ENCODE measurements around the gene MUS81. TPM values are rescaled to one million over a fixed set of nuclear protein-coding genes. Genes with fewer than 3 reads are reported as not detected.
A peak's percentile ranks its signal among the peaks of the same experiment; 100 is the strongest.

MUS81 gene
- total and polyA plus RNA-seq, 7 donors = 28.0 to 55.3 (median 32.8) TPM

DNA sequence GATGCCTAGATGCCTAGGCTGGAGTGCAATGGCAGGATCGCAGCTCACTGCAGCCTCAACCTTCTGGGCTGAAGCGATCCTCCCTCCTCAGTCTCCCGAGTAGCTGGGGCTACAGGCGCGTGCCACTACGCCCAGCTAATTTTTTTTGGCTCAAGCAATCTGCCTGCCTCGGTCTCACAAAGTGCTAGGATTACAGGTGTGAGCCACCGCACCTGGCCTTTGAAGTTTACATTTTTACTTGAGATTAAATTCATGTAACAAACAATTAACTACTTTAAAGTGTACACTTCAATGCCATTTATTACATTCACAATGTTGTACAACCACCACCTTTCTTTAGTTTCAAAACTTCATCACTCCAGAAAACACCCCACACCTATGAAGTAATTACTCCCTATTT lies 43.5 kb downstream of the MUS81 start:
- intact Hi-C loops (cut with DNase I) = no loop called here
- 73 to 80% (median 77%) methylated on average over 8 of the region's 8 CpGs for WGBS, 3 donors

DNA sequence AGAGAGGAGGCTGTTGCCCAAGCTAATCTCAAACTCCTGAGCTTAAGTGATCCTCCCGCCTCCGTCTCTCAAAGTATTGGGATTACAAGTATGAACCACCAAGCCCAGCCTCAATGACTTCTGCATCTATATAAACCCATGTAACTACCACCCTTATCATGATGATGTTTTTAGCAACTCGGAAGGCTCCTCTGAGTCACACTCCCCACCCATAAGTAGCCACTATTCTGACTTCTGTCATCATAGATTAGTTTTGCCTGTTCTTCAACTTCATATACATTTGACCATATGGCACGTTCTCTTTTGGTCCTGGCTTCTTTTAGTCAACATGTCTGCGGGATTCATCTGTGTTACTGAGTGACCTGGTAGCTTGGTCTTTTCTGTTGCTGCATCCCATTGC lies 46.4 kb downstream of the MUS81 start:
- intact Hi-C loops (cut with DNase I) = no loop called here
- Histone ChIP-seq H3K4me3 (no peak overlapping the region), H3K27me3 (ENCODE audit: insufficient read depth in 3 of 3, low read length in 2 of 3) (peaks cover 0 to 16% (median 0%) of the 10 kb centered on the region in 3 donors), H3K27ac (no peak overlapping the region), H3K4me1 (peaks cover 3% of the 10 kb centered on the region), H3K9me3 (no peaks in the 10 kb centered on the region), H3K36me3 (ENCODE audit: insufficient read depth in 1 of 2, low read depth in 1 of 2) (no peaks in the 10 kb centered on the region)
- DNase-seq (no peak), ATAC-seq (no peak)
- TF ChIP-seq CTCF (IDR thresholded peaks at IDR 0.05) = no peak
- 84 to 90% (median 88%) methylated on average over 5 of the region's 5 CpGs for WGBS, 3 donors

More for the DNA sequence above, 43.5 kb downstream of the MUS81 start:
- Histone ChIP-seq H3K9me3 (no peaks in the 10 kb centered on the region), H3K27ac (no peak overlapping the region), H3K36me3 (ENCODE audit: insufficient read depth in 1 of 2, low read depth in 1 of 2) (no peaks in the 10 kb centered on the region), H3K4me3 (no peak overlapping the region), H3K4me1 (no peaks in the 10 kb centered on the region), H3K27me3 (ENCODE audit: insufficient read depth in 3 of 3, low read length in 2 of 3) (peaks cover 0 to 8% (median 6%) of the 10 kb centered on the region in 3 donors)
- DNase-seq (no peak), ATAC-seq (no peak)
- no peak for TF ChIP-seq CTCF (IDR thresholded peaks at IDR 0.05)

GRCh38 chr11:65907878-65908277 lies 47.6 kb downstream of the MUS81 start:
- no peak for TF ChIP-seq CTCF (IDR thresholded peaks at IDR 0.05)
- Histone ChIP-seq H3K36me3 (ENCODE audit: insufficient read depth in 1 of 2, low read depth in 1 of 2) (no peaks in the 10 kb centered on the region), H3K9me3 (no peaks in the 10 kb centered on the region), H3K4me1 (peaks cover 11% of the 10 kb centered on the region), H3K4me3 (no peak overlapping the region), H3K27me3 (ENCODE audit: insufficient read depth in 3 of 3, low read length in 2 of 3) (peaks cover 0 to 17% (median 0%) of the 10 kb centered on the region in 3 donors), H3K27ac (no peak overlapping the region)
- intact Hi-C loops (cut with DNase I) = no loop called here
- WGBS, 3 donors = 80 to 81% (median 81%) methylated on average over 6 of the region's 6 CpGs
- ATAC-seq = no peak
- DNase-seq = no peak

DNA sequence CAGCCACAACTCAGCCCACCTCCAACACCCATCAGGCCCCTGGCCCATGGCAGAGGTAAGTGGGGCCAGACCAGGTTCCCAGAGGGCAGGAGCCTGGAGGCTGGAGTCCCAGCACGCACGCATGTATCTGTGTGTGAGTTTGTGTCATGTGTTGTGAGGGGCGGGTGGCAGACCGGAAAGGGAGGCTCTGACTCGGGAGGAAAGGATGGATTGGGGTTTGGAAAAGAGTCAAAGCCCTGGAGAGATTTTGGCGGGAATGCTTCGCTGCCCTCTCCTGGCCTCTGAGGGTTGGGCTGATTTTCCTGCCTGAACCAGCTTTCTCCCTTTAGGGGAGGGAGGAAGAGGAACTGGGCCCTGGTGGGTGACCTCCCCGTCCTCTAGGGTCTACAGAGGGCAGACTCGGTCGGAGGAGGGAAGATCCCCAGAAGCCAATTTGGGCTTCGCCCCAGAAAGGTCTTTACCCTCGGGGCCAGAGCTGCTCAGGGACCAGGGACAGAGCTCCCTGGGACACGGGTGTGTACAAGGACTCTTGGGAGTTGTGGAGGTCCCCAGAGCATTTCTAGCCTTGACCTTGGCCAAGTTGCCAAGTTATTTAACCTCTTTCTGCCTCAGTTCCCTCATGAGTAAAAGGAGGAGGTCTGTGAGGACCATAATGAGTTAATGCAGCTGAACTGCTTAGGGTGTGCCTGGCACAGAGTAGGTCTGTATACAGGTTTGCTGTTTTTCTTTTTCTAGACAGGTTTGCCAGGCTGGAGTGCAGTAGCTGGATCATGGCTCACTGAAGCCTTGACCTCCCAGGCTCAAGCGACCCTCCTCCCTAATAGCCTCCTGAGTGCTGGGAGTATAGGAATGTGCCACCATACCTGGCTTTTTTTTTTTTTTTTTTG lies 51.7 kb downstream of the MUS81 start:
- intact Hi-C loops (cut with DNase I) = no loop called here
- ATAC-seq = no peak

More for the DNA sequence above, 51.7 kb downstream of the MUS81 start:
- H3K36me3 ChIP-seq (ENCODE audit: insufficient read depth in 1 of 2, low read depth in 1 of 2) = peaks cover 0 to 3% of the 10 kb centered on the region in 2 donors
- no peak overlapping the region for H3K27ac ChIP-seq
- H3K4me3 ChIP-seq = peak overlapping the region; percentile 1
- WGBS, 3 donors = 18 to 30% (median 20%) methylated on average over 14 of the region's 14 CpGs
- peak; percentile 67 to 69 for DNase-seq
- peaks cover 39% of the 10 kb centered on the region for H3K4me1 ChIP-seq
- peak; percentile 9 for TF ChIP-seq CTCF (IDR thresholded peaks at IDR 0.05)
- no peaks in the 10 kb centered on the region for H3K9me3 ChIP-seq
- peaks cover 0 to 17% (median 0%) of the 10 kb centered on the region in 3 donors for H3K27me3 ChIP-seq (ENCODE audit: insufficient read depth in 3 of 3, low read length in 2 of 3)
